ENCODE data around the gene ANGPTL1.

DNA sequence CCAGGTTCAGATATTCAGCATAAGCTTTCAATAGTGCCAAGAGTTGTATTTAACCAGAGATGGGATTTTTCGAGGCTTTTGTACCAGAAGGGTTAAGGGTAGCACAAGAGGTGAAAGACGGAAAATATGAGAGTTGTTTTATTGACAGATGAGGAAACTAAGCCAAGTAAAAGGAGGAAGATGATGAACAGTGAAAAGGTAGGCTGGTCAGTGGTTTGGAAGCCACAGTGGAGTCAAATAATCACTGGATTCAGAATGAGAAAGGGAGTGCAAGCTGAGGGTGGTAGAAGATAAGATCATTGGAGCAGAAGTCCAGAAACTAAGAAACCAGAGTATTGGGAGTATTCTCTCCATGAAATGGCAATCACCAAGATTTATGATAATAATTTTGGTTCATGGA, 45.7 kb downstream of the ANGPTL1 start:
- TF ChIP-seq, protein P1, sequence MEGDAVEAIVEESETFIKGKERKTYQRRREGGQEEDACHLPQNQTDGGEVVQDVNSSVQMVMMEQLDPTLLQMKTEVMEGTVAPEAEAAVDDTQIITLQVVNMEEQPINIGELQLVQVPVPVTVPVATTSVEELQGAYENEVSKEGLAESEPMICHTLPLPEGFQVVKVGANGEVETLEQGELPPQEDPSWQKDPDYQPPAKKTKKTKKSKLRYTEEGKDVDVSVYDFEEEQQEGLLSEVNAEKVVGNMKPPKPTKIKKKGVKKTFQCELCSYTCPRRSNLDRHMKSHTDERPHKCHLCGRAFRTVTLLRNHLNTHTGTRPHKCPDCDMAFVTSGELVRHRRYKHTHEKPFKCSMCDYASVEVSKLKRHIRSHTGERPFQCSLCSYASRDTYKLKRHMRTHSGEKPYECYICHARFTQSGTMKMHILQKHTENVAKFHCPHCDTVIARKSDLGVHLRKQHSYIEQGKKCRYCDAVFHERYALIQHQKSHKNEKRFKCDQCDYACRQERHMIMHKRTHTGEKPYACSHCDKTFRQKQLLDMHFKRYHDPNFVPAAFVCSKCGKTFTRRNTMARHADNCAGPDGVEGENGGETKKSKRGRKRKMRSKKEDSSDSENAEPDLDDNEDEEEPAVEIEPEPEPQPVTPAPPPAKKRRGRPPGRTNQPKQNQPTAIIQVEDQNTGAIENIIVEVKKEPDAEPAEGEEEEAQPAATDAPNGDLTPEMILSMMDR (IDR thresholded peaks at IDR 0.05 in 8 of 11, conservative IDR thresholded peaks at IDR 0.05 in 3 of 11), result no peak
- no peak for TF ChIP-seq POLR2A (IDR thresholded peaks at IDR 0.05)
